ENCODE measurements around the gene NUAK1.

NUAK1 gene

GRCh38 chr12:106088246-106088808 lies 50.4 kb downstream of the NUAK1 start:
- in situ Hi-C loops (cut with MboI; ENCODE audit: low sequenced_read_pairs) = no loop called here

- in situ Hi-C loops (cut with MboI; ENCODE audit: low sequenced_read_pairs) = no loop called here
Observed at GRCh38 chr12:106086696-106087095, 52.1 kb downstream of the NUAK1 start.

- in situ Hi-C loops (cut with MboI; ENCODE audit: low sequenced_read_pairs) = no loop called here
Observed at GRCh38 chr12:106085213-106085612, 53.5 kb downstream of the NUAK1 start.

- in situ Hi-C loops (cut with MboI; ENCODE audit: low sequenced_read_pairs) = no loop called here
Observed at GRCh38 chr12:106084759-106085158, 54.0 kb downstream of the NUAK1 start.

- in situ Hi-C loops (cut with MboI; ENCODE audit: low sequenced_read_pairs) = no loop called here
Observed at GRCh38 chr12:106084014-106084671, 54.6 kb downstream of the NUAK1 start.

- in situ Hi-C loops (cut with MboI; ENCODE audit: low sequenced_read_pairs) = no loop called here
Observed at GRCh38 chr12:106082216-106083175, 56.3 kb downstream of the NUAK1 start.

GRCh38 chr12:106081606-106082005 lies 57.1 kb downstream of the NUAK1 start:
- in situ Hi-C loops (cut with MboI; ENCODE audit: low sequenced_read_pairs) = no loop called here

- in situ Hi-C loops (cut with MboI; ENCODE audit: low sequenced_read_pairs) = no loop called here
Observed at GRCh38 chr12:106080791-106081170, 58.0 kb downstream of the NUAK1 start.

GRCh38 chr12:106080041-106080790 lies 58.5 kb downstream of the NUAK1 start:
- in situ Hi-C loops (cut with MboI; ENCODE audit: low sequenced_read_pairs) = no loop called here

GRCh38 chr12:106079148-106079738 lies 59.5 kb downstream of the NUAK1 start:
- in situ Hi-C loops (cut with MboI; ENCODE audit: low sequenced_read_pairs) = no loop called here

GRCh38 chr12:106078358-106079010 lies 60.3 kb downstream of the NUAK1 start:
- in situ Hi-C loops (cut with MboI; ENCODE audit: low sequenced_read_pairs) = no loop called here

GRCh38 chr12:106074706-106075392 lies 63.9 kb downstream of the NUAK1 start:
- in situ Hi-C loops (cut with MboI; ENCODE audit: low sequenced_read_pairs) = no loop called here

GRCh38 chr12:106074361-106074705 lies 64.4 kb downstream of the NUAK1 start:
- in situ Hi-C loops (cut with MboI; ENCODE audit: low sequenced_read_pairs) = no loop called here

- in situ Hi-C loops (cut with MboI; ENCODE audit: low sequenced_read_pairs) = no loop called here
Observed at GRCh38 chr12:106073179-106073578, 65.6 kb downstream of the NUAK1 start.

GRCh38 chr12:106072751-106073150 lies 66.0 kb downstream of the NUAK1 start:
- in situ Hi-C loops (cut with MboI; ENCODE audit: low sequenced_read_pairs) = no loop called here

GRCh38 chr12:106071686-106072085 lies 67.1 kb downstream of the NUAK1 start:
- in situ Hi-C loops (cut with MboI; ENCODE audit: low sequenced_read_pairs) = no loop called here

- in situ Hi-C loops (cut with MboI; ENCODE audit: low sequenced_read_pairs) = no loop called here
Observed at GRCh38 chr12:106070611-106071010, 68.1 kb downstream of the NUAK1 start.

- in situ Hi-C loops (cut with MboI; ENCODE audit: low sequenced_read_pairs) = no loop called here
Observed at GRCh38 chr12:106070147-106070546, 68.6 kb downstream of the NUAK1 start.

- in situ Hi-C loops (cut with MboI; ENCODE audit: low sequenced_read_pairs) = no loop called here
Observed at GRCh38 chr12:106068296-106068695, 70.5 kb downstream of the NUAK1 start.
